SK-N-SH (cell line): Measurements from ENCODE around the gene GRIP2. TPM values are rescaled to one million over a fixed set of nuclear protein-coding genes. Genes with fewer than 3 reads are reported as not detected.

Experiments
- CTCF ChIA-PET: fragments of 300-600, 350-600 bp; formaldehyde crosslinking; extraction: SDS; loops from one replicate; lab custom pipeline; 2021; lab: Yijun Ruan, JAX
- POLR2A ChIA-PET: fragments of 350-600 bp; sonication (Branson Sonifier 250); formaldehyde crosslinking; extraction: SDS; loops from one replicate; lab custom pipeline; 2020; ENCODE audit warnings: antibody characterized with exemption, inconsistent platforms; lab: Yijun Ruan, JAX
- DNase-seq: peaks from one replicate; pipeline ENCODE4 v3.0.0; 2012
- H2AFZ ChIP-seq: fragments of 200-600 bp; sonication (generic); 2 replicates; pipeline ENCODE4 v1.8.1; 2016; ENCODE audit warnings: antibody characterized with exemption, mild to moderate bottlenecking, low read depth
- H3F3A ChIP-seq: fragments of 200-600 bp; sonication (generic); replicated peaks from 2 replicates; pipeline ENCODE3; 2016; ENCODE audit warnings: antibody characterized with exemption, mild to moderate bottlenecking; ENCODE audit not compliant: insufficient read depth
- H3K27ac ChIP-seq, 2 experiments: fragments of 200-500 bp in 1 of 2; fragments of 200-600 bp in 1 of 2; sonication (Bioruptor generic) in 1 of 2; sonication (generic), shearing (Covaris generic) in 1 of 2; 2 replicates each; pipeline versions ENCODE4 v1.5.1 to v1.6.1; 2014 to 2016; ENCODE audit warnings: low read depth in 2 of 2, inconsistent platforms in 1 of 2, low read length in 1 of 2, mild to moderate bottlenecking in 1 of 2, mixed read lengths in 1 of 2
- H3K27me3 ChIP-seq: fragments of 200-600 bp; sonication (generic), shearing (Covaris generic); 2 replicates; pipeline ENCODE4 v1.6.1; 2016; ENCODE audit warnings: mixed run types; ENCODE audit not compliant: insufficient read depth
- H3K36me3 ChIP-seq, 2 experiments: fragments of 200-500 bp in 1 of 2; fragments of 200-600 bp in 1 of 2; sonication (Bioruptor generic) in 1 of 2; sonication (generic) in 1 of 2; replicated peaks in 1 of 2; 2 replicates each; pipeline versions ENCODE3 to v1.5.1; 2014 to 2016; ENCODE audit warnings: low read length in 1 of 2, mild to moderate bottlenecking in 1 of 2; ENCODE audit not compliant: insufficient read depth in 2 of 2, control insufficient read depth in 1 of 2
- H3K4me1 ChIP-seq, 2 experiments: fragments of 200-500 bp in 1 of 2; fragments of 200-600 bp in 1 of 2; sonication (Bioruptor generic) in 1 of 2; sonication (generic), shearing (Covaris generic) in 1 of 2; 2 replicates each; pipeline versions ENCODE4 v1.5.1 to v1.6.1; 2014 to 2016; ENCODE audit warnings: low read depth in 1 of 2, low read length in 1 of 2, mixed run types in 1 of 2; ENCODE audit not compliant: insufficient read depth in 2 of 2, control insufficient read depth in 1 of 2
- H3K4me2 ChIP-seq: fragments of 200-600 bp; sonication (generic), shearing (Covaris generic); 2 replicates; pipeline ENCODE4 v1.6.1; 2017; ENCODE audit warnings: mixed run types
- H3K4me3 ChIP-seq, 2 experiments: fragments of 200-500 bp in 1 of 2; fragments of 200-600 bp in 1 of 2; sonication (Bioruptor generic) in 1 of 2; sonication (generic), shearing (Covaris generic) in 1 of 2; 2 replicates each; pipeline versions ENCODE4 v1.5.1 to v1.8.1; 2014 to 2016; ENCODE audit warnings: low read depth in 2 of 2, inconsistent platforms in 1 of 2, low read length in 1 of 2, mild to moderate bottlenecking in 1 of 2, mixed read lengths in 1 of 2, moderate library complexity in 1 of 2
- H3K79me2 ChIP-seq: fragments of 200-600 bp; sonication (generic); 2 replicates; pipeline ENCODE4 v1.8.1; 2017; ENCODE audit warnings: mild to moderate bottlenecking; ENCODE audit not compliant: insufficient read depth
- H3K9ac ChIP-seq: fragments of 200-600 bp; sonication (generic); 2 replicates; pipeline ENCODE4 v1.6.1; 2017; ENCODE audit warnings: mixed run types
- H3K9me2 ChIP-seq: fragments of 200-600 bp; sonication (generic); 2 replicates; pipeline ENCODE4 v1.6.1; 2017; ENCODE audit warnings: mixed run types
- H3K9me3 ChIP-seq: fragments of 200-600 bp; sonication (generic); 2 replicates; pipeline ENCODE4 v1.6.1; 2017; ENCODE audit warnings: mixed run types, mild to moderate bottlenecking, moderate library complexity
- H4K20me1 ChIP-seq: fragments of 200-600 bp; sonication (generic); 2 replicates; pipeline ENCODE4 v1.6.1; 2017; ENCODE audit warnings: mild to moderate bottlenecking, mixed run types; ENCODE audit not compliant: insufficient read depth
- ELF1 ChIP-seq: IDR thresholded peaks from 2 replicates; pipeline ENCODE4 v1.4.0; 2012
- EP300 ChIP-seq, 2 experiments: IDR thresholded peaks; 2 replicates each; pipeline versions ENCODE4 v1.4.0 to v1.6.1; 2012; ENCODE audit warnings: borderline replicate concordance in 1 of 2, low read depth in 1 of 2, low read length in 1 of 2
- EZH2phosphoT487 ChIP-seq: fragments of 200-600 bp; sonication (generic); IDR thresholded peaks from 2 replicates; pipeline ENCODE4 v1.6.1; 2017; ENCODE audit warnings: low read depth, mixed run types, mild to moderate bottlenecking, antibody characterized with exemption, moderate library complexity, borderline replicate concordance
- FOXJ3 ChIP-seq: sonication (generic); formaldehyde crosslinking; IDR thresholded peaks from 2 replicates; pipeline ENCODE4 v1.5.1; 2020; ENCODE audit warnings: mild to moderate bottlenecking, missing genetic modification reagents
- FOXM1 ChIP-seq: IDR thresholded peaks from 2 replicates; pipeline ENCODE4 v1.4.0; 2012; ENCODE audit warnings: low read depth, mild to moderate bottlenecking
- GATA2 ChIP-seq: sonication (generic); formaldehyde crosslinking; IDR thresholded peaks from 2 replicates; pipeline ENCODE4 v1.5.0; 2020; ENCODE audit warnings: mild to moderate bottlenecking, missing genetic modification reagents
- MEF2A ChIP-seq: IDR thresholded peaks from 2 replicates; pipeline ENCODE4 v1.4.0; 2012; ENCODE audit warnings: low read depth, borderline replicate concordance
- MXI1 ChIP-seq: IDR thresholded peaks from 2 replicates; pipeline ENCODE4 v1.6.1; 2012; ENCODE audit warnings: mild to moderate bottlenecking, low read depth, low read length, improper control_type of control experiment
- NFIC ChIP-seq: IDR thresholded peaks from 2 replicates; pipeline ENCODE4 v1.4.0; 2012; ENCODE audit warnings: borderline replicate concordance
- NRF1 ChIP-seq: IDR thresholded peaks from 2 replicates; pipeline ENCODE4 v1.6.1; 2012; ENCODE audit warnings: low read depth, mild to moderate bottlenecking, low read length
- RAD21 ChIP-seq: IDR thresholded peaks from 2 replicates; pipeline ENCODE4 v1.6.1; 2012; ENCODE audit warnings: mild to moderate bottlenecking, low read length
- RFX5 ChIP-seq: IDR thresholded peaks from 2 replicates; pipeline ENCODE4 v1.6.1; 2012; ENCODE audit warnings: mild to moderate bottlenecking, improper control_type of control experiment, low read length
- SIN3A ChIP-seq: IDR thresholded peaks from 2 replicates; pipeline ENCODE4 v1.6.1; 2012; ENCODE audit warnings: low read depth, mild to moderate bottlenecking, low read length, moderate library complexity, borderline replicate concordance
- SMC3 ChIP-seq: IDR thresholded peaks from 2 replicates; pipeline ENCODE4 v1.6.1; 2012; ENCODE audit warnings: low read depth, low read length, improper control_type of control experiment
- TCF12 ChIP-seq: IDR thresholded peaks from 2 replicates; pipeline ENCODE4 v1.4.0; 2012
- whole genome bisulfite sequencing: methylation state at CpG from one replicate; pipeline ENCODE4 v1.1.6; 2017; ENCODE audit warnings: low lambda C conversion rate; 5-methylcytosine and 5-hydroxymethylcytosine counted together
- polyA plus RNA-seq, 3 experiments: library from polyadenylated mRNA; depleted of rRNA; stranded (reverse); fragments of >200 nt; gene quantifications; 2 replicates each; pipeline ENCODE4 v1.2.3, GENCODE V29; 2012
- TF ChIP-seq, protein P1 (sequence below): fragments of 200-600 bp; sonication (generic); IDR thresholded peaks from 2 replicates; pipeline ENCODE4 v1.6.1; 2017; ENCODE audit warnings: antibody characterized with exemption, mild to moderate bottlenecking, moderate library complexity
- TF ChIP-seq, protein P2 (sequence below): IDR thresholded peaks from 2 replicates; pipeline ENCODE4 v1.6.1; 2012; ENCODE audit warnings: mild to moderate bottlenecking, low read depth, low read length, moderate library complexity
- TF ChIP-seq, protein P3 (sequence below): fragments of 150-350 bp; IDR thresholded peaks from 2 replicates; pipeline ENCODE4 v1.6.1; 2016; ENCODE audit warnings: mild to moderate bottlenecking, low read depth, low read length
- TF ChIP-seq, protein P4 (sequence below): IDR thresholded peaks from 2 replicates; pipeline ENCODE4 v1.4.0; 2012; ENCODE audit warnings: low read depth

GRIP2 gene
- polyA plus RNA-seq, 1 of the 3 experiments (the other 2 are of a cell fraction) = 0.15 TPM

DNA sequence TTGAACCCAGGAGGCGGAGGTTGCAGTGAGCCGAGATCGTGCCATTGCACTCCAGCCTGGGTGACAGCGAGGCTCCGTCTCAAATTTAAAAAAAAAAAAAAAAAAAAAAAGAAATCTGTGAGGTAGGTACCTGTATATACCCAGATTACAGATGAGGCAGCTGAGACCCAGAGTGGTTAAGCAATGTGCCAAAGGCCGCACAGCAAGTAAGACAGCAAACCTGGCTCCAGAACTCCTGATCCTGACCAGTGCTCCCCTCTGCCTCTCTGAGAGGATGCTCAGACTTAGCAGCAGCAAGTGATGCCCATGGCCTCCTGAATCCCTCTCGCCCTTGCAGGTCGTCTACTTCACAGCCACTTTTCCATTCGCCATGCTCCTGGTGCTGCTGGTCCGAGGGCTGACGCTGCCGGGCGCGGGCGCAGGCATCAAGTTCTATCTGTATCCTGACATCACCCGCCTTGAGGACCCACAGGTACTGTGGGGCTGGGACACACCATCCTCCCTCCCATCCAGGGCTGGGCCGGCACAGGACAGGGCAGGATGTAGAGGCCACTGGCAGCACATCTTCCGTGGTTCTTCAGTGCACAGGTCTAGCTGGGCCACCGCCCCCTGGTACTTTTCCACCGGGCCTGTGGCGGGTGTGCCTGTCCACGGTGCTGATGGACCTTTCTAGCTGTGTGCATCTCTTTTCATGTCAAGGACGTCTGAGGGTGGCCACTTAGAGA, 73.8 kb downstream of the GRIP2 start:
- H3K4me1 ChIP-seq = peaks cover 2 to 5% of the 10 kb centered on the region in 2 experiments; a peak in 2 of 4 replicates
- H4K20me1 ChIP-seq = no peaks in the 10 kb centered on the region
- no peaks in the 10 kb centered on the region for H3F3A ChIP-seq
- H3K9me3 ChIP-seq = no peaks in the 10 kb centered on the region
- 96% methylated on average over 20 of the region's 23 CpGs for WGBS
- H3K4me3 ChIP-seq = no peak overlapping the region
- H3K4me2 ChIP-seq = no peak overlapping the region
- no peak overlapping the region for H3K27ac ChIP-seq
- TF ChIP-seq, protein P1, sequence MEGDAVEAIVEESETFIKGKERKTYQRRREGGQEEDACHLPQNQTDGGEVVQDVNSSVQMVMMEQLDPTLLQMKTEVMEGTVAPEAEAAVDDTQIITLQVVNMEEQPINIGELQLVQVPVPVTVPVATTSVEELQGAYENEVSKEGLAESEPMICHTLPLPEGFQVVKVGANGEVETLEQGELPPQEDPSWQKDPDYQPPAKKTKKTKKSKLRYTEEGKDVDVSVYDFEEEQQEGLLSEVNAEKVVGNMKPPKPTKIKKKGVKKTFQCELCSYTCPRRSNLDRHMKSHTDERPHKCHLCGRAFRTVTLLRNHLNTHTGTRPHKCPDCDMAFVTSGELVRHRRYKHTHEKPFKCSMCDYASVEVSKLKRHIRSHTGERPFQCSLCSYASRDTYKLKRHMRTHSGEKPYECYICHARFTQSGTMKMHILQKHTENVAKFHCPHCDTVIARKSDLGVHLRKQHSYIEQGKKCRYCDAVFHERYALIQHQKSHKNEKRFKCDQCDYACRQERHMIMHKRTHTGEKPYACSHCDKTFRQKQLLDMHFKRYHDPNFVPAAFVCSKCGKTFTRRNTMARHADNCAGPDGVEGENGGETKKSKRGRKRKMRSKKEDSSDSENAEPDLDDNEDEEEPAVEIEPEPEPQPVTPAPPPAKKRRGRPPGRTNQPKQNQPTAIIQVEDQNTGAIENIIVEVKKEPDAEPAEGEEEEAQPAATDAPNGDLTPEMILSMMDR = no peak
- no peak for TF ChIP-seq FOXM1
- TF ChIP-seq GATA2 (CRISPR knock-in tag) = no peak
- no peak for TF ChIP-seq MEF2A
- TF ChIP-seq, protein P2, sequence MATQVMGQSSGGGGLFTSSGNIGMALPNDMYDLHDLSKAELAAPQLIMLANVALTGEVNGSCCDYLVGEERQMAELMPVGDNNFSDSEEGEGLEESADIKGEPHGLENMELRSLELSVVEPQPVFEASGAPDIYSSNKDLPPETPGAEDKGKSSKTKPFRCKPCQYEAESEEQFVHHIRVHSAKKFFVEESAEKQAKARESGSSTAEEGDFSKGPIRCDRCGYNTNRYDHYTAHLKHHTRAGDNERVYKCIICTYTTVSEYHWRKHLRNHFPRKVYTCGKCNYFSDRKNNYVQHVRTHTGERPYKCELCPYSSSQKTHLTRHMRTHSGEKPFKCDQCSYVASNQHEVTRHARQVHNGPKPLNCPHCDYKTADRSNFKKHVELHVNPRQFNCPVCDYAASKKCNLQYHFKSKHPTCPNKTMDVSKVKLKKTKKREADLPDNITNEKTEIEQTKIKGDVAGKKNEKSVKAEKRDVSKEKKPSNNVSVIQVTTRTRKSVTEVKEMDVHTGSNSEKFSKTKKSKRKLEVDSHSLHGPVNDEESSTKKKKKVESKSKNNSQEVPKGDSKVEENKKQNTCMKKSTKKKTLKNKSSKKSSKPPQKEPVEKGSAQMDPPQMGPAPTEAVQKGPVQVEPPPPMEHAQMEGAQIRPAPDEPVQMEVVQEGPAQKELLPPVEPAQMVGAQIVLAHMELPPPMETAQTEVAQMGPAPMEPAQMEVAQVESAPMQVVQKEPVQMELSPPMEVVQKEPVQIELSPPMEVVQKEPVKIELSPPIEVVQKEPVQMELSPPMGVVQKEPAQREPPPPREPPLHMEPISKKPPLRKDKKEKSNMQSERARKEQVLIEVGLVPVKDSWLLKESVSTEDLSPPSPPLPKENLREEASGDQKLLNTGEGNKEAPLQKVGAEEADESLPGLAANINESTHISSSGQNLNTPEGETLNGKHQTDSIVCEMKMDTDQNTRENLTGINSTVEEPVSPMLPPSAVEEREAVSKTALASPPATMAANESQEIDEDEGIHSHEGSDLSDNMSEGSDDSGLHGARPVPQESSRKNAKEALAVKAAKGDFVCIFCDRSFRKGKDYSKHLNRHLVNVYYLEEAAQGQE = no peak
- TF ChIP-seq, protein P3, sequence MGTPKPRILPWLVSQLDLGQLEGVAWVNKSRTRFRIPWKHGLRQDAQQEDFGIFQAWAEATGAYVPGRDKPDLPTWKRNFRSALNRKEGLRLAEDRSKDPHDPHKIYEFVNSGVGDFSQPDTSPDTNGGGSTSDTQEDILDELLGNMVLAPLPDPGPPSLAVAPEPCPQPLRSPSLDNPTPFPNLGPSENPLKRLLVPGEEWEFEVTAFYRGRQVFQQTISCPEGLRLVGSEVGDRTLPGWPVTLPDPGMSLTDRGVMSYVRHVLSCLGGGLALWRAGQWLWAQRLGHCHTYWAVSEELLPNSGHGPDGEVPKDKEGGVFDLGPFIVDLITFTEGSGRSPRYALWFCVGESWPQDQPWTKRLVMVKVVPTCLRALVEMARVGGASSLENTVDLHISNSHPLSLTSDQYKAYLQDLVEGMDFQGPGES = no peak
- no peak for TF ChIP-seq RFX5
- no peak for TF ChIP-seq RAD21
- TF ChIP-seq SMC3 = no peak
- TF ChIP-seq EZH2phosphoT487 = no peak
- TF ChIP-seq TCF12 = no peak
- no peak for TF ChIP-seq NRF1
- no peak for TF ChIP-seq EP300 (IDR thresholded peaks at IDR 0.05; ENCODE audit: borderline replicate concordance in 1 of 2, low read depth in 1 of 2, low read length in 1 of 2)
- TF ChIP-seq MXI1 = no peak
- no peak for TF ChIP-seq SIN3A
- TF ChIP-seq, protein P4, sequence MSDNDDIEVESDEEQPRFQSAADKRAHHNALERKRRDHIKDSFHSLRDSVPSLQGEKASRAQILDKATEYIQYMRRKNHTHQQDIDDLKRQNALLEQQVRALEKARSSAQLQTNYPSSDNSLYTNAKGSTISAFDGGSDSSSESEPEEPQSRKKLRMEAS = no peak
- no peak for TF ChIP-seq NFIC
- no peak for TF ChIP-seq FOXJ3 (CRISPR knock-in tag)
- TF ChIP-seq ELF1 = no peak
- POLR2A ChIA-PET = no interaction called here
- H2AFZ ChIP-seq = no peak overlapping the region
- DNase-seq = no peak
- H3K79me2 ChIP-seq = no peaks in the 10 kb centered on the region
- CTCF ChIA-PET = interaction anchor here (0.7 to 4.4 kb wide), 15 partner anchors 8 to 811 kb away, joined by 3 to 105 read pairs (median 12); no protein-coding TSS in a partner anchor
- H3K9me2 ChIP-seq = no peaks in the 10 kb centered on the region
- no peaks in the 10 kb centered on the region for H3K27me3 ChIP-seq
- peaks cover 22 to 24% of the 10 kb centered on the region in 2 experiments for H3K36me3 ChIP-seq
- no peak overlapping the region for H3K9ac ChIP-seq
